SU-DHL-6 (cell line): ENCODE data around the gene TFDP2.

ENCODE experiments used
- CTCF ChIP-seq: fragments of 200-600 bp; sonication (generic); IDR thresholded peaks from one replicate; pipeline ENCODE4 v1.5.1; 2017; ENCODE audit warnings: antibody characterized with exemption, mild to moderate bottlenecking, low read length, moderate library complexity; ENCODE audit not compliant: insufficient read depth, poor library complexity, severe bottlenecking
- EZH2phosphoT487 ChIP-seq: fragments of 200-600 bp; sonication (generic), shearing (Covaris generic); conservative IDR thresholded peaks from 2 replicates; pipeline ENCODE4 v1.6.1; 2018; ENCODE audit warnings: mild to moderate bottlenecking, antibody characterized with exemption, low read length, moderate library complexity, mixed read lengths

- no peak for TF ChIP-seq CTCF
- no peak for TF ChIP-seq EZH2phosphoT487
Measured at GRCh38 chr3:141929341-141929995, 219.9 kb downstream of the TFDP2 start.
